MM.1S (cell line): ENCODE data around the gene SLC28A3.

Experiments used
- DNase-seq: peaks from one replicate; pipeline ENCODE4 v3.0.0-alpha.2; 2015
- H2AFZ ChIP-seq: fragments of 300-600 bp; sonication (generic); 2 replicates; pipeline ENCODE4 v1.6.0; 2016; ENCODE audit warnings: antibody characterized with exemption, low read length
- H3F3A ChIP-seq: fragments of 300-600 bp; sonication (generic); 2 replicates; pipeline ENCODE4 v1.6.1; 2016; ENCODE audit warnings: mild to moderate bottlenecking, antibody characterized with exemption, low read length, moderate library complexity, mixed read lengths; ENCODE audit not compliant: insufficient read depth
- H3K27ac ChIP-seq: fragments of 300-600 bp; sonication (generic); 2 replicates; pipeline ENCODE4 v1.5.1; 2016; ENCODE audit warnings: mild to moderate bottlenecking, low read length
- H3K27me3 ChIP-seq: fragments of 300-600 bp; sonication (generic); replicated peaks from 2 replicates; pipeline ENCODE4 v1.6.0; 2016; ENCODE audit warnings: low read length; ENCODE audit not compliant: insufficient read depth
- H3K36me3 ChIP-seq: fragments of 300-600 bp; sonication (generic); replicated peaks from 2 replicates; pipeline ENCODE4 v1.6.1; 2016; ENCODE audit warnings: mild to moderate bottlenecking, low read length, mixed read lengths; ENCODE audit not compliant: insufficient read depth
- H3K4me1 ChIP-seq: fragments of 300-600 bp; sonication (generic); 2 replicates; pipeline ENCODE4 v1.6.1; 2016; ENCODE audit warnings: low read length, mixed read lengths
- H3K4me2 ChIP-seq: fragments of 300-600 bp; sonication (generic); 2 replicates; pipeline ENCODE4 v1.6.0; 2016; ENCODE audit warnings: low read depth, low read length
- H3K4me3 ChIP-seq: fragments of 300-600 bp; sonication (generic); 2 replicates; pipeline ENCODE4 v1.5.1; 2016; ENCODE audit warnings: low read length, mixed read lengths
- H3K79me2 ChIP-seq: fragments of 300-600 bp; sonication (generic); 2 replicates; pipeline ENCODE4 v1.6.1; 2016; ENCODE audit warnings: mixed run types, low read length, mixed read lengths
- H3K9ac ChIP-seq: fragments of 300-600 bp; sonication (generic); 2 replicates; pipeline ENCODE4 v1.6.1; 2016; ENCODE audit warnings: low read length, mixed read lengths
- H3K9me2 ChIP-seq: fragments of 300-600 bp; sonication (generic); replicated peaks from 2 replicates; pipeline ENCODE4 v1.6.1; 2016; ENCODE audit warnings: mild to moderate bottlenecking, low read length, mixed read lengths; ENCODE audit not compliant: insufficient read depth
- H3K9me3 ChIP-seq: fragments of 300-600 bp; sonication (generic); replicated peaks from 2 replicates; pipeline ENCODE4 v1.6.1; 2016; ENCODE audit warnings: mild to moderate bottlenecking, low read length, mixed read lengths; ENCODE audit not compliant: insufficient read depth
- H4K20me1 ChIP-seq: fragments of 300-600 bp; sonication (generic); 2 replicates; pipeline ENCODE4 v1.6.1; 2016; ENCODE audit warnings: mild to moderate bottlenecking, low read length, moderate library complexity, mixed read lengths; ENCODE audit not compliant: insufficient read depth
- EZH2 ChIP-seq: fragments of 300-600 bp; sonication (generic); optimal IDR thresholded peaks from 2 replicates; pipeline ENCODE3; 2017; ENCODE audit warnings: low read depth, mild to moderate bottlenecking, antibody characterized with exemption, low read length, mixed read lengths
- EZH2phosphoT487 ChIP-seq: fragments of 300-600 bp; sonication (generic); IDR thresholded peaks from 2 replicates; pipeline ENCODE4 v1.6.1; 2018; ENCODE audit warnings: antibody characterized with exemption, low read length
- TF ChIP-seq, protein P1 (sequence below): fragments of 300-600 bp; sonication (generic); IDR thresholded peaks from 2 replicates; pipeline ENCODE4 v1.5.1; 2016; ENCODE audit warnings: antibody characterized with exemption, low read length, mixed read lengths

SLC28A3 gene

DNA sequence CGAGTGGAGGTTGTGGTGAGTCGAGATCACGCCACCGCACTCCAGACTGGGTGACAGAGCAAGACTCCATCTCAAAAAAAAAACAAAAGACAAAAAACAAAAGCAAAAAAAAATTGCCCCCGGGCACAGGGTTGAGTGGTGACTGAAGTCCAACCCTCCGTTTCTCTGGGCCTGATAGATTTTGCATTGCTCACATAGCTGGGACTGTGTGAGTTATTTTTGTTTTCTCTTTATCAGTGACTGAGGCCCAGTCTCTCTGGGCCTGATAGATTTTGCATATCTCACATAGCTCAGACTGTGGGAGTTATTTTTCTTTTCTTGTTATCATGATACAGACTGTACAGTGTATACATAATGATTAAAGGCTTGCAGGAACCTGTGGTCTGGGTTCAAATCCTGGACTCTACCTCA, 2.6 kb upstream of the SLC28A3 start:
- no peak overlapping the region for H3K4me2 ChIP-seq
- H3K27me3 ChIP-seq, result no peaks in the 10 kb centered on the region
- no peaks in the 10 kb centered on the region for H3K9me2 ChIP-seq

GRCh38 chr9:84339962-84340361, 596 bp downstream of the SLC28A3 start:
- Histone ChIP-seq H3K4me3 (no peak overlapping the region), H3K4me2 (no peak overlapping the region), H3K79me2 (no peaks in the 10 kb centered on the region), H3K36me3 (no peaks in the 10 kb centered on the region), H3K27ac (no peak overlapping the region), H4K20me1 (no peaks in the 10 kb centered on the region), H3K27me3 (no peaks in the 10 kb centered on the region), H2AFZ (no peak overlapping the region), H3F3A (no peaks in the 10 kb centered on the region), H3K9ac (no peak overlapping the region), H3K9me2 (no peaks in the 10 kb centered on the region), H3K4me1 (no peaks in the 10 kb centered on the region), H3K9me3 (no peaks in the 10 kb centered on the region)
- no peak for DNase-seq
- no peak for TF ChIP-seq EZH2
- no peak for TF ChIP-seq EZH2phosphoT487
- TF ChIP-seq, protein P1, sequence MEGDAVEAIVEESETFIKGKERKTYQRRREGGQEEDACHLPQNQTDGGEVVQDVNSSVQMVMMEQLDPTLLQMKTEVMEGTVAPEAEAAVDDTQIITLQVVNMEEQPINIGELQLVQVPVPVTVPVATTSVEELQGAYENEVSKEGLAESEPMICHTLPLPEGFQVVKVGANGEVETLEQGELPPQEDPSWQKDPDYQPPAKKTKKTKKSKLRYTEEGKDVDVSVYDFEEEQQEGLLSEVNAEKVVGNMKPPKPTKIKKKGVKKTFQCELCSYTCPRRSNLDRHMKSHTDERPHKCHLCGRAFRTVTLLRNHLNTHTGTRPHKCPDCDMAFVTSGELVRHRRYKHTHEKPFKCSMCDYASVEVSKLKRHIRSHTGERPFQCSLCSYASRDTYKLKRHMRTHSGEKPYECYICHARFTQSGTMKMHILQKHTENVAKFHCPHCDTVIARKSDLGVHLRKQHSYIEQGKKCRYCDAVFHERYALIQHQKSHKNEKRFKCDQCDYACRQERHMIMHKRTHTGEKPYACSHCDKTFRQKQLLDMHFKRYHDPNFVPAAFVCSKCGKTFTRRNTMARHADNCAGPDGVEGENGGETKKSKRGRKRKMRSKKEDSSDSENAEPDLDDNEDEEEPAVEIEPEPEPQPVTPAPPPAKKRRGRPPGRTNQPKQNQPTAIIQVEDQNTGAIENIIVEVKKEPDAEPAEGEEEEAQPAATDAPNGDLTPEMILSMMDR, result no peak

More for the DNA sequence above, 2.6 kb upstream of the SLC28A3 start:
- H3K4me3 ChIP-seq, result no peak overlapping the region
- H4K20me1 ChIP-seq, result no peaks in the 10 kb centered on the region
- H3K79me2 ChIP-seq, result no peaks in the 10 kb centered on the region
- H3K9ac ChIP-seq, result no peak overlapping the region
- no peaks in the 10 kb centered on the region for H3K4me1 ChIP-seq
- H3F3A ChIP-seq, result no peaks in the 10 kb centered on the region
- H2AFZ ChIP-seq, result no peak overlapping the region
- DNase-seq, result no peak
- no peaks in the 10 kb centered on the region for H3K9me3 ChIP-seq
- no peaks in the 10 kb centered on the region for H3K36me3 ChIP-seq
- TF ChIP-seq, protein P1, result no peak
- no peak for TF ChIP-seq EZH2
- TF ChIP-seq EZH2phosphoT487, result no peak
- no peak overlapping the region for H3K27ac ChIP-seq

- Histone ChIP-seq H3K9me3 (no peaks in the 10 kb centered on the region), H3K9me2 (no peaks in the 10 kb centered on the region), H3K27me3 (no peaks in the 10 kb centered on the region), H4K20me1 (no peaks in the 10 kb centered on the region), H3K9ac (no peak overlapping the region), H3K27ac (no peak overlapping the region), H3K79me2 (no peaks in the 10 kb centered on the region), H3K4me3 (no peak overlapping the region), H2AFZ (no peak overlapping the region), H3F3A (no peaks in the 10 kb centered on the region), H3K36me3 (no peaks in the 10 kb centered on the region), H3K4me2 (no peak overlapping the region), H3K4me1 (no peaks in the 10 kb centered on the region)
- TF ChIP-seq EZH2 (no peak), EZH2phosphoT487 (no peak)
- TF ChIP-seq, protein P1, result no peak
- DNase-seq, result no peak
Observed at GRCh38 chr9:84339503-84339902, 1.1 kb downstream of the SLC28A3 start.
